Measurements from ENCODE around the gene DMKN.

DMKN gene

DNA sequence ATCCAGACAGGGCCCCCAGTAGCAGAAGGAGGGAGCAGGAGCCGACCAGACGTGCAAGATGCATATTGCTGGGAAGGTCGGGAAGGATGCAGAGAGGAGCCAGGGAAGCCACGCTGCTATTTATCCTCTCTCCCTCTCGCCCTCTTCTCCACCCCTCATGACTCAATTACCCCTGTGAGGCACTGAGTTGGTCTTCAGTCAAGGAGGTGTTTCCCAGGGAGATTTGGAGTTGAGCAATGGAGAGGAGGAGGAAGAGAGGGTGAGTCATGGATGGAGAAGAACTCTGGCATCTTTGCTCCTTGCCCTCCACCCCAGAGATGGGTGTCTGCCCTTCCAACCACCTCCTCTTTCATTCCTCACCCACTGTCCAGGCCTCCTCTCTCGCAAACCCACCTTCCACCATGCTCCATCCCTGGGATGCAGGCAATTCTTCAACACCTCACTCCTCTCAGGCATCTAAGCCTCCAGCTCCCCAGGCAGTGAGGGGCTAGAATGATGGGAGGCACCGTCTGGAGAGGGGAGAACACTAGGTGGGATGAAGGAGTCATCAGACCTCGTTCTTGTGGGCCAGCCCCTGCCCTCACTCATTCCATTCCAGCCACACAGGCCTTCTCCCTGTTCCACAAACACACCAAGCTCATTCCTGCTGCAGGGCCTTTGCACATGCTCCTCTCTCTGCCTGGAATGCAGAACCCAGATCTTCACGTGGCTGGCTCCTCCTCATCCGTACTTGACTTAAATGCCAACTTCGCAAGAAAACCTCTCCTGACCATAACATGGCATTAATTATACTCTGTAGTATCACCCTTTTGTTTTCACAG, 15.0 kb upstream of the DMKN start, which contains the start of gene SBSN:
Gene SBSN, minus strand, starts transcription at position 94 of the 821 bp plus-strand sequence. Its CDS starts 30 bp downstream, at position 64.
- DNase-seq (ENCODE audit: low read depth in 2 of 2, low spot score in 1 of 2): no peak

DNA sequence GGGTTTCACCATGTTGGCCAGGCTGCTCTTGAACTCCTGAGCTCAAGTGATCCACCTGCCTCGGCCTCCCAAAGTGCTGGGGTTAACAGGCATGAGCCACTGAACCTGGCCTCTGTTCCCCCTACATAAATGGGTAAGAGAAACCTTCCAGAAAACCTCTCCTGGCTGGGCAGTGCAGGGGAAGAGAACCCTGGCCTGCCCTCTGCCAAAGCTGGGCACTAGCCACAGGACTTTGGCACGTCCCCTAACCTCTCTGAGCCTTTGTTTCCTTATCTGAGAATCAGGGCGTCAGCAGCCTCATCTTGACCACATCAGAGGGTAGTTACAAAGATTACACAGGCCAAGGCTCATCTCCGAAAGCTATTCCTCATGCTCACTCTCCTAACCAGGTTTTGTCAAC, 12.4 kb upstream of the DMKN start:
- no peak for DNase-seq (ENCODE audit: low read depth in 2 of 2, low spot score in 1 of 2)

DNA sequence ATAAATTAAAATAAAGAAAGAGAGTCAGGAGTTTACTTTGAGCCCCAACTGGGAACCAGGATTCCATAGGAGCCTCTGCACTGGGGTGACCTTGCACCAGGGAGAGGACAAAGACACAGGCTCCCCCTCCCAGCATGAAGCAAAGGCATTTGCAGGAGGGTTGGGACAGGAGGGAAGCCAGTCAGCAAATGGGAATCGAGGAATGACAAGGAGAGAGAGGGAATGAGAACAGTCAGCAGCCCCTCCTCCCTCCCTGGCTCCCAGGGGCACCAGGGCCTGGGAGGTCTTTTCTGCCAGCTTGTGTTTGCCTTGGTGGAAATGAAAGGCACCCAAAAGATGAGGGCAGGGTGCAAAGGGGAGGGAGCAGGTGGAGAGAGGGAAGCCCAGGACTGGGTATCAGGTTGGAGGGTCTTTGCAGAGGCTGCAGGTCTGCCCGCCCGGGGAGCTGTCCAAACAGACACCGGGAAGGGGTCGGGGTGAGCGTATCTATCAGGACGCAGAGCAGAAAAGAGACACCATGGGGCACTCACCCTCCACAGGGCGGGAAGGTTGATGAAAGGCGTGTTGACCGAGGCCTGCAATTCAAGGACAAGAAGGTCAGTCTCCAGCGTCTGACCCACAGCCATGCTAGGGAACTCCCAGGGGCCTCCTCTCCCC, 10.9 kb upstream of the DMKN start:
- no peak for DNase-seq (ENCODE audit: low read depth in 2 of 2, low spot score in 1 of 2)

GRCh38 chr19:35522745-35523327, 9.4 kb upstream of the DMKN start:
- no peak for DNase-seq (ENCODE audit: low read depth in 2 of 2, low spot score in 1 of 2)

- no peak for DNase-seq (ENCODE audit: low read depth in 2 of 2, low spot score in 1 of 2)
Observed at GRCh38 chr19:35521124-35521743, 7.8 kb upstream of the DMKN start.

- DNase-seq (ENCODE audit: low read depth in 2 of 2, low spot score in 1 of 2): no peak
Observed at GRCh38 chr19:35519291-35519690, 5.8 kb upstream of the DMKN start.

GRCh38 chr19:35518313-35518712, 4.9 kb upstream of the DMKN start:
- no peak for DNase-seq (ENCODE audit: low read depth in 2 of 2, low spot score in 1 of 2)

GRCh38 chr19:35517342-35517741, 3.9 kb upstream of the DMKN start:
- DNase-seq (ENCODE audit: low read depth in 2 of 2, low spot score in 1 of 2): no peak

DNA sequence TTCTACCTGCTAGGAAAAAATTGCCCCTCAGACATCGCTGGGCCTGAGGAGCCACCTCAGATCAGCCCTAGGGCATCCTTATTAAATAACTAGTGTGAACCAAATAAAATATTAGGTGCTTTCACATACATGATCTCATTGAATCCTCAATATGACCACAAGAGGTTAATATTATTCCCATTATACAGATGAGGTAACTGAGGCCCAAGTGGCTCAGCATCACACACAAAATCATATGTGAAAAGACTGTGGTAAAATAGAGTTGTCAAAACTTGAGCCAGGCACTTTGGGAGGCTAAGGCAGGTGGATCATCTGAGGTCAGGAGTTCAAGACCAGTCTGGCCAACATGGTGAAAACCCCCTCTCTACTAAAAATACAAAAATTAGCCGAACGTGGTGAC, 2.9 kb upstream of the DMKN start:
- no peak for DNase-seq (ENCODE audit: low read depth in 2 of 2, low spot score in 1 of 2)

DNA sequence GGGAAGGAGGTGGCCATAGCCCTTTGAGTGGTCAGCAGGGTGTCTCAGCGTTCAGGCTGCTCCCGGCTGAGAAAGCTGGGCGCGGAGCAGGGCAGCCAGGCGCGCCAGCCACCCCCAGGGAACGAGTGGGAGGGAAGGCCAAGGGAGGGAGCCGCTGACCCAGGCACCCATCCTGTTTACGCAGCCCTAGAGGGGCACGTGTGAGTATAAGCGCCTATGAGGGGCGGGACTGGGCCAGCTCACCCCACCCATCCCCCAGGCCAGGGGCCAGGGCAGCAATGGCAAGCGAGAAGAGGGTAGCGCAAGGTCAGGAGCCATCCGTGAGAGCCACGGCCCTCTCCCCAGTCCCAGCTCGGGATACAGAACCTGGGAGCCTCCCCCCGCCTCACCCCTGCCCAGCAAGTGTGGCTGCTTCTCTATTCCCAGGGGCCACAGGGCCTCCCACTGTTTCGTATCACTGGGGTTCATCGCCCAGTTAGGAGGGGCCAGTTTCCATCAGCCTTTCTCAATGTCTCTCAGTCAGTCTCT, 897 bp upstream of the DMKN start:
- DNase-seq (ENCODE audit: low read depth in 2 of 2, low spot score in 1 of 2): no peak

GRCh38 chr19:35512831-35513627, 420 bp downstream of the DMKN start:
- DNase-seq (ENCODE audit: low read depth in 2 of 2, low spot score in 1 of 2): no peak

GRCh38 chr19:35511337-35511736, 2.1 kb downstream of the DMKN start:
- no peak for DNase-seq (ENCODE audit: low read depth in 2 of 2, low spot score in 1 of 2)

GRCh38 chr19:35510626-35510964, 2.9 kb downstream of the DMKN start:
- DNase-seq (ENCODE audit: low read depth in 2 of 2, low spot score in 1 of 2): no peak

GRCh38 chr19:35509861-35510625, 3.4 kb downstream of the DMKN start:
- DNase-seq (ENCODE audit: low read depth in 2 of 2, low spot score in 1 of 2): peak; percentile 43 to 58

GRCh38 chr19:35509018-35509652, 4.3 kb downstream of the DMKN start:
- DNase-seq (ENCODE audit: low read depth in 2 of 2, low spot score in 1 of 2): peak in 1 of 2 donors; percentile 8

- DNase-seq (ENCODE audit: low read depth in 2 of 2, low spot score in 1 of 2): no peak
Observed at GRCh38 chr19:35508129-35508528, 5.3 kb downstream of the DMKN start.

GRCh38 chr19:35507561-35507960, 5.9 kb downstream of the DMKN start:
- DNase-seq (ENCODE audit: low read depth in 2 of 2, low spot score in 1 of 2): no peak

- DNase-seq (ENCODE audit: low read depth in 2 of 2, low spot score in 1 of 2): no peak
Observed at GRCh38 chr19:35506011-35506410, 7.4 kb downstream of the DMKN start.

- DNase-seq (ENCODE audit: low read depth in 2 of 2, low spot score in 1 of 2): no peak
Observed at GRCh38 chr19:35502751-35503150, 10.7 kb downstream of the DMKN start.

- no peak for DNase-seq (ENCODE audit: low read depth in 2 of 2, low spot score in 1 of 2)
Observed at GRCh38 chr19:35501684-35502083, 11.8 kb downstream of the DMKN start.
